Nephron progenitor cell (in vitro differentiated cells): ENCODE results near the gene OR5H2.
"Not testable (repeated sequence)": the region's sequence is repeated elsewhere in the genome, so short reads cannot be mapped to it uniquely, and the experiment has no call there.

Source experiments
- DNase-seq: peaks from one replicate; pipeline ENCODE4 v3.0.0; 2021
- H3K27ac Mint-ChIP-seq: 2 replicates; pipeline ENCODE4 v1.8.0; 2021; ENCODE audit warnings: mild to moderate bottlenecking, moderate library complexity, mixed read lengths
- H3K27me3 Mint-ChIP-seq: 2 replicates; pipeline ENCODE4 v1.8.0; 2021; ENCODE audit warnings: mild to moderate bottlenecking, low read depth, mixed read lengths; ENCODE audit not compliant: poor library complexity
- H3K36me3 Mint-ChIP-seq: 2 replicates; pipeline ENCODE4 v1.8.0; 2021; ENCODE audit warnings: low read depth, mixed read lengths
- H3K4me1 Mint-ChIP-seq: 2 replicates; pipeline ENCODE4 v1.8.0; 2021; ENCODE audit warnings: mixed read lengths
- H3K4me3 Mint-ChIP-seq: 2 replicates; pipeline ENCODE4 v1.8.0; 2021; ENCODE audit warnings: mild to moderate bottlenecking, moderate library complexity, mixed read lengths
- H3K9me3 Mint-ChIP-seq: 2 replicates; pipeline ENCODE4 v1.8.0; 2021; ENCODE audit warnings: mild to moderate bottlenecking, moderate library complexity, mixed read lengths
- CTCF ChIP-seq: fragments of 200-600 bp; sonication (generic); IDR thresholded peaks from 2 replicates; pipeline ENCODE4 v1.5.0; 2021; ENCODE audit warnings: antibody characterized with exemption

OR5H2 gene

GRCh38 chr3:98282205-98282604, at the start of gene OR5H2:
Gene OR5H2 (plus strand): TSS chr3:98282505. CDS start chr3:98282903, 398 bp downstream.
- TF ChIP-seq CTCF: no peak
- Mint-ChIP-seq H3K36me3 (no peaks in the 10 kb centered on the region), H3K9me3 (no peaks in the 10 kb centered on the region), H3K4me1 (no peaks in the 10 kb centered on the region), H3K27me3 (peaks cover 2% of the 10 kb centered on the region), H3K27ac (no peak within 1 kb of the TSS), H3K4me3 (no peak within 1 kb of the TSS)
- no peak for DNase-seq

GRCh38 chr3:98233468-98233867, 48.8 kb upstream of the OR5H2 start:
- no peak for DNase-seq
- H3K36me3 Mint-ChIP-seq: no peaks in the 10 kb centered on the region
- H3K27ac Mint-ChIP-seq: no peak overlapping the region
- H3K27me3 Mint-ChIP-seq: no peaks in the 10 kb centered on the region
- no peaks in the 10 kb centered on the region for H3K9me3 Mint-ChIP-seq
- no peaks in the 10 kb centered on the region for H3K4me1 Mint-ChIP-seq
- no peak overlapping the region for H3K4me3 Mint-ChIP-seq
- TF ChIP-seq CTCF: no peak

- no peak for TF ChIP-seq CTCF
- Mint-ChIP-seq H3K27me3 (peaks cover 3% of the 10 kb centered on the region), H3K36me3 (no peaks in the 10 kb centered on the region), H3K9me3 (no peaks in the 10 kb centered on the region), H3K27ac (no peak overlapping the region), H3K4me1 (no peaks in the 10 kb centered on the region), H3K4me3 (no peak overlapping the region)
- DNase-seq: no peak
Measured at GRCh38 chr3:98240131-98240530, 42.2 kb upstream of the OR5H2 start.

- Mint-ChIP-seq H3K36me3 (no peaks in the 10 kb centered on the region), H3K4me3 (no peak overlapping the region), H3K9me3 (no peaks in the 10 kb centered on the region), H3K27ac (no peak overlapping the region), H3K27me3 (peaks cover 3% of the 10 kb centered on the region), H3K4me1 (no peaks in the 10 kb centered on the region)
- TF ChIP-seq CTCF: no peak
- no peak for DNase-seq
Measured at GRCh38 chr3:98242155-98242554, 40.1 kb upstream of the OR5H2 start.

GRCh38 chr3:98243843-98244242, 38.5 kb upstream of the OR5H2 start:
- H3K9me3 Mint-ChIP-seq: no peaks in the 10 kb centered on the region
- TF ChIP-seq CTCF: no peak
- no peak overlapping the region for H3K4me3 Mint-ChIP-seq
- no peaks in the 10 kb centered on the region for H3K36me3 Mint-ChIP-seq
- peaks cover 2% of the 10 kb centered on the region for H3K27me3 Mint-ChIP-seq
- DNase-seq: no peak
- no peaks in the 10 kb centered on the region for H3K4me1 Mint-ChIP-seq
- H3K27ac Mint-ChIP-seq: no peak overlapping the region

GRCh38 chr3:98246142-98246541, 36.2 kb upstream of the OR5H2 start:
- no peaks in the 10 kb centered on the region for H3K4me1 Mint-ChIP-seq
- TF ChIP-seq CTCF: no peak
- H3K27ac Mint-ChIP-seq: no peak overlapping the region
- no peak overlapping the region for H3K4me3 Mint-ChIP-seq
- H3K36me3 Mint-ChIP-seq: no peaks in the 10 kb centered on the region
- DNase-seq: no peak
- H3K9me3 Mint-ChIP-seq: no peaks in the 10 kb centered on the region
- H3K27me3 Mint-ChIP-seq: no peaks in the 10 kb centered on the region

- H3K4me3 Mint-ChIP-seq, H3K9me3 Mint-ChIP-seq, H3K27ac Mint-ChIP-seq, H3K27me3 Mint-ChIP-seq, H3K36me3 Mint-ChIP-seq, DNase-seq, H3K4me1 Mint-ChIP-seq: not testable (repeated sequence)
Measured at GRCh38 chr3:98256026-98256425, 26.3 kb upstream of the OR5H2 start.
